Lung (tissue), 12 donors: Measurements from ENCODE around the gene WHRN. TPM values are rescaled to one million over a fixed set of nuclear protein-coding genes. Genes with fewer than 3 reads are reported as not detected.

Source experiments
- ATAC-seq: fragments of 200-7000 bp; cut with Tn5 transposase; one replicate; pipeline ENCODE4 v1.9.1; 2020; ENCODE audit warnings: moderate number of reproducible peaks; ENCODE audit not compliant: insufficient read depth, low FRiP score
- DNase-seq, 3 donors: peaks; one replicate each; pipeline ENCODE4 v3.0.0-alpha.2; 2013 to 2017
- H3K27ac ChIP-seq, 2 donors: one replicate each; pipeline ENCODE4 v1.5.1; 2013; ENCODE audit warnings: mild to moderate bottlenecking in 2 of 2, moderate library complexity in 2 of 2, control low read depth in 1 of 2, inconsistent platforms in 1 of 2, low read depth in 1 of 2, low read length in 1 of 2
- H3K27me3 ChIP-seq, 3 donors: one replicate each; pipeline ENCODE4 v1.5.1; 2013; ENCODE audit warnings: low read length in 2 of 3; ENCODE audit not compliant: control insufficient read depth in 3 of 3, insufficient read depth in 3 of 3
- H3K36me3 ChIP-seq, 4 donors: one replicate each; pipeline ENCODE4 v1.5.1; 2013; ENCODE audit warnings: low read length in 4 of 4, mild to moderate bottlenecking in 1 of 4, moderate library complexity in 1 of 4; ENCODE audit not compliant: control insufficient read depth in 4 of 4, insufficient read depth in 4 of 4
- H3K4me1 ChIP-seq, 5 donors: one replicate each; pipeline ENCODE4 v1.5.1; 2013; ENCODE audit warnings: low read length in 5 of 5, mild to moderate bottlenecking in 2 of 5, moderate library complexity in 1 of 5; ENCODE audit not compliant: control insufficient read depth in 5 of 5, insufficient read depth in 5 of 5
- H3K4me3 ChIP-seq: one replicate; pipeline ENCODE4 v1.5.1; 2013; ENCODE audit warnings: mild to moderate bottlenecking, control low read depth, moderate library complexity
- H3K9ac ChIP-seq, 2 donors: one replicate each; pipeline ENCODE4 v1.5.1; 2013; ENCODE audit warnings: low read length in 2 of 2, control low read depth in 1 of 2; ENCODE audit not compliant: insufficient read depth in 1 of 2
- H3K9me3 ChIP-seq, 4 donors: one replicate each; pipeline ENCODE4 v1.5.1; 2013; ENCODE audit warnings: low read length in 3 of 4, mild to moderate bottlenecking in 1 of 4, moderate library complexity in 1 of 4; ENCODE audit not compliant: control insufficient read depth in 4 of 4, insufficient read depth in 3 of 4
- CTCF ChIP-seq: IDR thresholded peaks from 2 replicates; pipeline ENCODE4 v1.5.1; 2012; ENCODE audit warnings: mild to moderate bottlenecking; ENCODE audit errors: control extremely low read depth, extremely low read depth
- whole genome bisulfite sequencing, 2 donors: extraction: QIAGEN DNeasy Blood & Tissue Kit; methylation state at CpG; one replicate each; pipeline ENCODE4 v1.1.7; 2013; 5-methylcytosine and 5-hydroxymethylcytosine counted together
- polyA plus RNA-seq, 2 donors: library from polyadenylated mRNA; stranded (reverse); fragments of 200-250 nt; gene quantifications; one replicate each; pipeline ENCODE4 v1.2.1, GENCODE V29; 2013
- total RNA-seq, 2 donors: library from RNA; depleted of rRNA in 1 of 2; stranded (reverse); fragments of >200 nt in 1 of 2; gene quantifications; one replicate each; pipeline ENCODE4 v1.2.1, GENCODE V29; 2014 to 2021
- donor health status: control.
- donor health status: control.
- donor health status: Bipolar disorder and iron deficiency.
- donor health status: healthy.
- donor health status: DM: yes; HTN: yes; CAD: no.

WHRN gene
- total and polyA plus RNA-seq, 4 donors, result 3.1 to 11.7 (median 5.6) TPM

GRCh38 chr9:114386361-114386885, 118.8 kb downstream of the WHRN start:
- WGBS, 2 donors, result 17 to 32% methylated on average over 10 of the region's 10 CpGs
- H3K4me1 ChIP-seq, result peaks cover 7 to 73% (median 28%) of the 10 kb centered on the region in 5 donors
- TF ChIP-seq CTCF, result no peak

GRCh38 chr9:114385397-114386181, 119.7 kb downstream of the WHRN start:
- DNase-seq (peak in 1 of 3 donors; percentile 29), ATAC-seq (peak; percentile 66)
- H3K9me3 ChIP-seq, result no peaks in the 10 kb centered on the region
- H3K4me3 ChIP-seq, result no peak overlapping the region
- 32 to 48% methylated on average over 11 of the region's 11 CpGs for WGBS, 2 donors
- H3K27ac ChIP-seq, result peak overlapping the region; percentile 49 to 92
- peaks cover 0 to 8% (median 4%) of the 10 kb centered on the region in 4 donors for H3K36me3 ChIP-seq
- TF ChIP-seq CTCF, result no peak
- peaks cover 7 to 66% (median 27%) of the 10 kb centered on the region in 5 donors for H3K4me1 ChIP-seq
- no peaks in the 10 kb centered on the region for H3K27me3 ChIP-seq
- H3K9ac ChIP-seq, result peak overlapping the region in 1 of 2 donors; percentile 52

More at GRCh38 chr9:114386361-114386885, 118.8 kb downstream of the WHRN start:
- no peaks in the 10 kb centered on the region for H3K9me3 ChIP-seq
- DNase-seq, result no peak
- peaks cover 0 to 3% (median 0%) of the 10 kb centered on the region in 4 donors for H3K36me3 ChIP-seq
- H3K9ac ChIP-seq, result peak overlapping the region; percentile 38 to 85
- H3K4me3 ChIP-seq, result peak overlapping the region; percentile 51
- H3K27ac ChIP-seq, result peak overlapping the region; percentile 39 to 93
- ATAC-seq, result no peak
- no peaks in the 10 kb centered on the region for H3K27me3 ChIP-seq

GRCh38 chr9:114384836-114385396, 120.4 kb downstream of the WHRN start:
- Histone ChIP-seq H3K27me3 (no peaks in the 10 kb centered on the region), H3K9ac (no peak overlapping the region), H3K27ac (peak overlapping the region; percentile 49 to 92), H3K9me3 (no peaks in the 10 kb centered on the region), H3K4me1 (peaks cover 7 to 59% (median 23%) of the 10 kb centered on the region in 5 donors), H3K4me3 (no peak overlapping the region), H3K36me3 (peaks cover 0 to 9% (median 6%) of the 10 kb centered on the region in 4 donors)
- 67 to 73% methylated on average over 7 of the region's 7 CpGs for WGBS, 2 donors
- ATAC-seq (no peak), DNase-seq (no peak)
- no peak for TF ChIP-seq CTCF
